Peyer's patch (tissue), 4 donors: ENCODE results near the gene FAM20A. TPM values are rescaled to one million over a fixed set of nuclear protein-coding genes. Genes with fewer than 3 reads are reported as not detected.

Source experiments
- DNase-seq, 3 donors: peaks; one replicate each; pipeline ENCODE4 v3.0.0-alpha.2; 2017 to 2019
- H3K27ac ChIP-seq, 4 donors: fragments of 200-600 bp; sonication (generic); one replicate each; pipeline ENCODE4 v1.5.1; 2016 to 2019
- H3K27me3 ChIP-seq, 2 donors: fragments of 200-600 bp; sonication (generic); one replicate each; pipeline ENCODE4 v1.5.1; 2019
- H3K36me3 ChIP-seq, 3 donors: fragments of 200-600 bp; sonication (generic); one replicate each; pipeline ENCODE4 v1.5.1; 2016 to 2019
- H3K4me1 ChIP-seq, 4 donors: fragments of 200-600 bp; sonication (generic); one replicate each; pipeline ENCODE4 v1.5.1; 2016 to 2019
- H3K4me3 ChIP-seq, 4 donors: fragments of 200-600 bp; sonication (generic); 1 replicate in 3 of 4; 2 replicates in 1 of 4; pipeline ENCODE4 v1.5.1; 2016 to 2019; ENCODE audit warnings: mild to moderate bottlenecking in 1 of 4
- H3K9me3 ChIP-seq, 4 donors: fragments of 200-600 bp; sonication (generic); one replicate each; pipeline ENCODE4 v1.5.1; 2016 to 2019; ENCODE audit warnings: mild to moderate bottlenecking in 1 of 4
- POLR2A ChIP-seq, 2 donors: fragments of 450-650 bp; IDR thresholded peaks; one replicate each; pipeline ENCODE4 v1.5.1; 2017; ENCODE audit warnings: antibody characterized with exemption in 2 of 2, mild to moderate bottlenecking in 2 of 2, moderate library complexity in 2 of 2
- total RNA-seq, 4 donors: library from RNA; depleted of rRNA; stranded (reverse); fragments of >200 nt; gene quantifications; one replicate each; pipeline ENCODE4 v1.1.0, GENCODE V29; 2016
- TF ChIP-seq, protein P1 (sequence below), 6 experiments: fragments of 450-650 bp in 4 of 6; fragments of 200-600 bp in 2 of 6; sonication (generic) in 1 of 6; IDR thresholded peaks; one replicate each; pipeline ENCODE4 v1.5.1; 2017 to 2019; ENCODE audit warnings: antibody characterized with exemption in 6 of 6, mild to moderate bottlenecking in 3 of 6, moderate library complexity in 1 of 6

The FAM20A gene
- total RNA-seq, 4 donors from 2014 or later: 2.4 to 3.5 (median 2.5) TPM; not detected in 1

DNA sequence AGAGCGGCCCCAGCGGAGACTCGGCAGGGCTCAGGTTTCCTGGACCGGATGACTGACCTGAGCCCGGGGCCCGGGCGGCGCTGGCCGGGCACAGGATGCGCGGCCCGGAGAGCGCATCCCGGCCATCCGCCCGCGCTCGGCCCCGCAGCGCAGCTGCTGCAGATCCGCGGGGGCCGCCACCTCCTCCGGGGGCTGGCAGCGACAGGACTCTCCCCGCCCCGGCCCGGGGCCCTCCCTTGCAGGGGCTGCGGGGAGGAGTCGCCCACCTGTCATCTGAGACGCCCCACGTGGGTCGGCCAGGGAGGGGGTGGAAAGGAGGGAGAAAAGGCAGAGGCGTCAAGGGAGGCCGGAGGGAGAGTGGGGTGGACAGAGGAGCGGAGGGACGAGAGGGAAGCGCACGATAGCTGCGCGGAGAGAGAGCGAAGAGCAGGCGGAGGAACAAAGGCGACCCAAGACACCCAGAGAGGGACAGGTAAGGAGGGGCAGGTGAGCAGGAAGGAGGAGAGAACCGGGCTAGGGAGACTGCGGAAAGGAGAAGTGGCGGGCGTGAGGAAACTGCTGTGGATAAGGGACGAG lies 89.4 kb downstream of the FAM20A start:
- Histone ChIP-seq H3K27me3 (no peaks in the 10 kb centered on the region), H3K36me3 (peaks cover 0 to 14% (median 0%) of the 10 kb centered on the region in 3 donors), H3K4me1 (peaks cover 0 to 22% (median 0%) of the 10 kb centered on the region in 4 donors), H3K27ac (peak overlapping the region; percentile 93 to 99 (median 98)), H3K4me3 (peak overlapping the region; percentile 74 to 95 (median 90)), H3K9me3 (no peaks in the 10 kb centered on the region)
- TF ChIP-seq, protein P1, sequence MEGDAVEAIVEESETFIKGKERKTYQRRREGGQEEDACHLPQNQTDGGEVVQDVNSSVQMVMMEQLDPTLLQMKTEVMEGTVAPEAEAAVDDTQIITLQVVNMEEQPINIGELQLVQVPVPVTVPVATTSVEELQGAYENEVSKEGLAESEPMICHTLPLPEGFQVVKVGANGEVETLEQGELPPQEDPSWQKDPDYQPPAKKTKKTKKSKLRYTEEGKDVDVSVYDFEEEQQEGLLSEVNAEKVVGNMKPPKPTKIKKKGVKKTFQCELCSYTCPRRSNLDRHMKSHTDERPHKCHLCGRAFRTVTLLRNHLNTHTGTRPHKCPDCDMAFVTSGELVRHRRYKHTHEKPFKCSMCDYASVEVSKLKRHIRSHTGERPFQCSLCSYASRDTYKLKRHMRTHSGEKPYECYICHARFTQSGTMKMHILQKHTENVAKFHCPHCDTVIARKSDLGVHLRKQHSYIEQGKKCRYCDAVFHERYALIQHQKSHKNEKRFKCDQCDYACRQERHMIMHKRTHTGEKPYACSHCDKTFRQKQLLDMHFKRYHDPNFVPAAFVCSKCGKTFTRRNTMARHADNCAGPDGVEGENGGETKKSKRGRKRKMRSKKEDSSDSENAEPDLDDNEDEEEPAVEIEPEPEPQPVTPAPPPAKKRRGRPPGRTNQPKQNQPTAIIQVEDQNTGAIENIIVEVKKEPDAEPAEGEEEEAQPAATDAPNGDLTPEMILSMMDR (IDR thresholded peaks at IDR 0.05): no peak
- TF ChIP-seq POLR2A (IDR thresholded peaks at IDR 0.05): peak in 1 of 2 donors; percentile 19
- DNase-seq: peak; percentile 75 to 89 (median 78)

DNA sequence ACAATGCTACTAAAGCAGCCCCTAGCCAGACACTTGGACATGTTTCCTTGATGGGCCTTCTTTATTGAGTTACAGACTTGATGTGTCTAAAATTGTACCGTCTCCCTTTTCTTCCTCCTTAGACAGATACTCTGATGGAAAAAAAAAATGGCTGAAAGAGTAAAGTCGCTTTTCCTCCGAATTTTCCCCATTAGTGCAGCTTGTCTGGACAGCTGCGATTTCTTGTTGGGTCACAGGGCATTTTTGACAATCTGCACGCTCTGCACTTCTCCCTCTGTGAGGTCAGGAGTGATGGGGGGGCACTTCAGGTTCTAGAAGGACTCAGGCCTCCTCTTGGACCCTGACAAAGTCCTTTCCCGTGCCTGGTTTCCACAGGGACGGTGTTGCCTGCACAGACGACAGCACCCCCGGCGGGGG lies 89.9 kb downstream of the FAM20A start:
- Histone ChIP-seq H3K9me3 (no peaks in the 10 kb centered on the region), H3K4me1 (peaks cover 0 to 22% (median 0%) of the 10 kb centered on the region in 4 donors), H3K27me3 (no peaks in the 10 kb centered on the region), H3K4me3 (peak overlapping the region; percentile 74 to 95 (median 90)), H3K27ac (peak overlapping the region; percentile 93 to 99 (median 98)), H3K36me3 (peaks cover 0 to 10% (median 0%) of the 10 kb centered on the region in 3 donors)
- TF ChIP-seq, protein P1 (IDR thresholded peaks at IDR 0.05): peak in 1 of 6 experiments; percentile 38
- no peak for TF ChIP-seq POLR2A (IDR thresholded peaks at IDR 0.05)
- DNase-seq: no peak

DNA sequence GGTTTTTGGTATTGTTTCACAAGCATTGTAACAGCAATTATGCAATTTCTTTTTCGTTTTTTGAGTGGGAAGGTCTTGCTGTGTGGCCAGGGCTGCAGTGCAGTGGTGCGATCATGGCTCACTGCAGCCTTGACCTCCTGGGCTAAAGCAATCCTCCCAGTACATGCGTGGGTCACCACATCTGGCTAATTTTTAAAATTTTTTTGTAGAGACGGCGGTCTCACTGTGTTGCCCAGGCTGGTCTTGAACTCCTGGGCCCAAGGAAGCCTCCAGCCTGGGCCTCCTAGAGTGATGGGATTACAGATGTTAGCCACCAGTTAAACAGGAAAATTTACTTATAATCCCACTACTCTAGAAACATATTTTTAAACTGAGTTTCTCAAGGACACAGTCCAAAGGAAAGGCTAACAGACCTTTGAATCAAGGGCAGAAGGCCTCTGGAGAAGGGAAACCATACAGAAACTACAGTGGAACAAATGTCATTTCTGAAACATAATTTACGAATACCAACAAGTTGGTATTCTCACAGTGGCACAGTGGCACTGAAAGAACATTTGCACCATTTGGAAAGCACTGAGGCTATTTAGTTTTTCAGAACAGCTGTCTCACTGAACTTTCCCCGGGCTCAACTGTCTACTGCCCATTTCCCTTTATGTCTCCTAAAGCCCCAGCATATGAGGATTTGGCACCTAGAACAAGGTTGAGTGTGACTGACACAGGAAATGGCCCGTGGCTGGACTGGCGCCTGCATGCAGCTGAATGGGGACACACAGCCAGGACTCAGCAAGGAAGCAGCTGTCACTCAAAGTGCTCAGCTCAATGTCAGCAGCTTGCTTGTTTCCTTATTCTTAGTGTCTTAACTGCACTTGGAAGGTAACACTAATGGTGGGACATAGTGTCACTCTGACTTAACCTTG lies 91.8 kb downstream of the FAM20A start:
- H3K4me1 ChIP-seq: peaks cover 0 to 10% (median 0%) of the 10 kb centered on the region in 4 donors
- H3K4me3 ChIP-seq: no peak overlapping the region
- no peak for TF ChIP-seq POLR2A (IDR thresholded peaks at IDR 0.05)
- no peaks in the 10 kb centered on the region for H3K27me3 ChIP-seq
- H3K27ac ChIP-seq: no peak overlapping the region
- DNase-seq: peak in 1 of 3 donors; percentile 61
- H3K9me3 ChIP-seq: no peaks in the 10 kb centered on the region
- no peaks in the 10 kb centered on the region for H3K36me3 ChIP-seq

DNA sequence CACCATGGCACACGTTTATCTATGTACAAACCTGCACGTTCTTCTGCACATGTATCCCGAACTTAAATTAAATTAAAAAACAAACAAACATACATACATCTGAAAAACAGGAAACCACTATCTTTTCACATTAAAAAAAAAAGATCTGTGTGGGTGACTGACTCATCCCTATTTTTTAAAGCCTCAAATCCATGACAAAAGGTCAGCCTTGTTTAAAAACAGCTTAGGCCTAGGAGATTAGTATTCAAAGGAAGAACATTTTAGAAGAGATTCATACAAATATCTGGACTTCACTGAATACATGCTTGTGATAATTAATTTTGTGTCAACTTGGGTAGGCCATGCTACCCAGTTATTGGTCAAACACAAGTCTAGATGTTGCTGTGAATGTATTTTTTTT lies 93.6 kb downstream of the FAM20A start:
- DNase-seq: no peak
- TF ChIP-seq, protein P1 (IDR thresholded peaks at IDR 0.05): no peak
- TF ChIP-seq POLR2A (IDR thresholded peaks at IDR 0.05): no peak
- no peaks in the 10 kb centered on the region for H3K27me3 ChIP-seq
- no peak overlapping the region for H3K4me3 ChIP-seq
- no peaks in the 10 kb centered on the region for H3K36me3 ChIP-seq
- peaks cover 0 to 5% (median 0%) of the 10 kb centered on the region in 4 donors for H3K4me1 ChIP-seq
- no peak overlapping the region for H3K27ac ChIP-seq
- no peaks in the 10 kb centered on the region for H3K9me3 ChIP-seq

DNA sequence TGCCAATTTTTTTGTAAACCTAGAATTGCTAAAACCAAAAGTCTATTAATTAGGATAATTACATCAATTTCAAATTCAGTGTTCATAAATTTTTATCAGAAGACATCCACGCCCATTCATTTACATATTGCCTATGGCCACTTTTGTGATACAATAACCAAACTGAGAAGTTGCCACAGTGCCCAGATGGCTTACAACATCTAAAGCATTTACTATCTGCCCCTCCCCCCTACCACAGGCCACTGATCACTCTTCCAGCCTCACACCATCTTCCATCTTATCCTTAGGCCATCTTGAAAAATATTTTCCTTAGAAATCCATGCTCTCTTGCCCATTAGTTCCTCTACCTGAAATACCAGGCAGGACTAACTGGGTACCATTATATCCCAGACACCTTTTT lies 95.2 kb downstream of the FAM20A start:
- DNase-seq: no peak
- H3K36me3 ChIP-seq: no peaks in the 10 kb centered on the region
- TF ChIP-seq, protein P1 (IDR thresholded peaks at IDR 0.05): no peak
- TF ChIP-seq POLR2A (IDR thresholded peaks at IDR 0.05): no peak
- H3K9me3 ChIP-seq: no peaks in the 10 kb centered on the region
- no peaks in the 10 kb centered on the region for H3K27me3 ChIP-seq
- H3K4me3 ChIP-seq: no peak overlapping the region
- H3K27ac ChIP-seq: no peak overlapping the region
- H3K4me1 ChIP-seq: no peaks in the 10 kb centered on the region

DNA sequence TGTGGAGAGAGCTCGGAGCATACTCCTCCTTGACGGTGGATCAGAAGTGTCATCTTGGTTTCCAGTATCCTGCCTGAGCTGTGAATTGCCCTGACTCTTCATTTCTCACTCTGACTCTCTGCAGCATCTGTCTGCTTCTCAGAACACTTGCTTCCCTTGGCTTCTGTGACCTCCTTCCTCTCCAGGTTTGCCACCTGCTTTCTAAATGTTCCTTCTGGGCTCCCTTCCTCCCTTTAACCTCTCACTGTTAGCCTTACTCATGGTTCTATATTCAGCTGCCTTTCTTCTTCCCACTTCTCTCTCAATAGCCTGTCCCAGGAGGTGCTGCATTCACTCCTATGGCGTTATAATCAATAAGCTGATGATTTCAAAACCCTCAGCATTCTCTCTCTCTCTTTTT lies 100.1 kb downstream of the FAM20A start:
- H3K4me3 ChIP-seq: no peak overlapping the region
- peaks cover 0 to 6% (median 5%) of the 10 kb centered on the region in 4 donors for H3K4me1 ChIP-seq
- H3K36me3 ChIP-seq: no peaks in the 10 kb centered on the region

More for the DNA sequence above, 100.1 kb downstream of the FAM20A start:
- H3K9me3 ChIP-seq: no peaks in the 10 kb centered on the region
- TF ChIP-seq POLR2A (IDR thresholded peaks at IDR 0.05): no peak
- TF ChIP-seq, protein P1 (IDR thresholded peaks at IDR 0.05): no peak
- H3K27ac ChIP-seq: no peak overlapping the region
- DNase-seq: no peak
- no peaks in the 10 kb centered on the region for H3K27me3 ChIP-seq
